ENCODE results near the gene CACNA2D4. TPM values are rescaled to one million over a fixed set of nuclear protein-coding genes. Genes with fewer than 3 reads are reported as not detected.

Gene CACNA2D4
- total RNA-seq, 4 donors from 2014 or later, result 0.84 to 3.8 (median 3.4) TPM

DNA sequence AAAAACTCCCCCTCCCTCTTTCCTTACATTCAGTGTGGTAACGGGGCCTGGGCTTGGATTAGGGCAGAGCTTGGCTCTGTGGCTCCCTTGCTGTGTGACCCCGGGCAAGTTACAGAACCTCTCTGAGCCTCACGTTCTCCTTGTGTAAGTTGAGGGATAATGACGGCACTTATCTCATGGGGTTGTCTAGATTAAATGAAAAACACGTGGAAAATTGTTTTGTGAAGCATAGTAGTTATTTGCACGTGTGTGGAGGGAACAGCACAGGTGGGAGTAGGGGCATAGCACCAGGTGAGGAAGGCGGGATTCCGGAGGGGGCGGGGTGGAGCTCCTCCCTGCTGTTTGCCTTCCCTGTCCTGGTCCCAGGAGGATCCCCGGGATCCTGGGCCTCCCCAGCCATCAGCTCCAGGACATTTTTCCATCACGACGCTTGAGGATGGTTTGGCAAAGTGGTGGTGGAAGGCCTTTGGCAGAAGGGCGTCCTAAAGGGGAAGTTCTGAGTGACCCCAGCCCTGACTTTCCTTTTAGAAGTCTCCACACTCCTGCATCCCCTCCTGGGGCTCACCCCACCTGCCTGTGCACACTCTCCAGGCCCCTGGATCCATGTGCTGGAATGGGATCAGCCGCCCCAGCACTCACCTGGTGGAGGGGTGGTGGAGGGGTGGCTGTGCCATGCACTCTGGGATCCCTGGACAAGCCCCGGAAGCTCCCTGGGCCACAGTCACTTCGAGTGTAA, 75.4 kb downstream of the CACNA2D4 start:
- intact Hi-C loops (cut with DNase I), result no loop called here
- 76% methylated on average over 15 of the region's 16 CpGs for WGBS

DNA sequence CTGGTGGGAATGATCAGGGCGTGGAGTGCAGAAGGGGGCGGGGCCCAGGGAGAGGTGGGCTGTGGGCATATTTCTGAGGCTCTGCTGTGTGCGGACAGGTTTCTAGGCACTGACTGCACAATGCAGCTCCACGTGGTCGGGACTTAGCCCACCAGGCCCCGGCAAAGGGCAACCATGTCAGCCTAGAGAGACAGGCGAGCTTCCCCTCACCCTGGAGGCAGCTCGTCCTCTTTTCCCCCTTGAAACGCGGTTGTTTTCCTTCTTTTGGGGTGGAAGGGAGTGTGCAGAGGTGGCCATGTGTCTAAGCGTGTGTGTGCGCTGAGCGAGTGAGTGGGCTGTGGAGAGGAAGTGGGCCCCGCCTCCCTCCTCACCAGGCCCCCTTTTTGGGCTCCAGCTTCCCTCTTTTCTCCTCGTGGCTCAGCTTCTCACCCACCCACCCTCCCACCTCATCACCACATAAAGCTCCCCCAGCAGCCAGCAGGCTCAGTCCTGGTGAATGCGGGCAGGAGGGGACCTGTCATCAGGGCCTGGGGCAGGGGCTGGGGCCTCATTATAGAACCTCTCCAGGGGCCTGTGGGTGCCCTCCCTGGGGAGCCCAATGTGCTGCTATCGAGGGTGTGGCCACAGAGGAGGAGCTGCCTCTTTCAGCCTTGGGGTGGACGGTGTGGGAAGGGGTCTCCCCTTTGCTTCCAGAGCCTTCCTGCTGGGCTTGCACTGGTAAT, 76.1 kb downstream of the CACNA2D4 start:
- Histone ChIP-seq H3K27ac (replicated peaks in 1 of 4) (no peak overlapping the region), H3K36me3 (no peaks in the 10 kb centered on the region), H3K27me3 (peaks cover 0 to 30% (median 0%) of the 10 kb centered on the region in 4 donors), H3K4me1 (no peaks in the 10 kb centered on the region), H3K4me3 (no peak overlapping the region), H3K9me3 (no peaks in the 10 kb centered on the region)
- 71% methylated on average over 16 of the region's 18 CpGs for WGBS
- no peak for DNase-seq (ENCODE audit: extremely low spot score)
- TF ChIP-seq POLR2A (IDR thresholded peaks at IDR 0.05; ENCODE audit: low read depth) (no peak), EP300 (IDR thresholded peaks at IDR 0.05) (no peak), POLR2AphosphoS5 (IDR thresholded peaks at IDR 0.05) (no peak)
- TF ChIP-seq, protein P1, sequence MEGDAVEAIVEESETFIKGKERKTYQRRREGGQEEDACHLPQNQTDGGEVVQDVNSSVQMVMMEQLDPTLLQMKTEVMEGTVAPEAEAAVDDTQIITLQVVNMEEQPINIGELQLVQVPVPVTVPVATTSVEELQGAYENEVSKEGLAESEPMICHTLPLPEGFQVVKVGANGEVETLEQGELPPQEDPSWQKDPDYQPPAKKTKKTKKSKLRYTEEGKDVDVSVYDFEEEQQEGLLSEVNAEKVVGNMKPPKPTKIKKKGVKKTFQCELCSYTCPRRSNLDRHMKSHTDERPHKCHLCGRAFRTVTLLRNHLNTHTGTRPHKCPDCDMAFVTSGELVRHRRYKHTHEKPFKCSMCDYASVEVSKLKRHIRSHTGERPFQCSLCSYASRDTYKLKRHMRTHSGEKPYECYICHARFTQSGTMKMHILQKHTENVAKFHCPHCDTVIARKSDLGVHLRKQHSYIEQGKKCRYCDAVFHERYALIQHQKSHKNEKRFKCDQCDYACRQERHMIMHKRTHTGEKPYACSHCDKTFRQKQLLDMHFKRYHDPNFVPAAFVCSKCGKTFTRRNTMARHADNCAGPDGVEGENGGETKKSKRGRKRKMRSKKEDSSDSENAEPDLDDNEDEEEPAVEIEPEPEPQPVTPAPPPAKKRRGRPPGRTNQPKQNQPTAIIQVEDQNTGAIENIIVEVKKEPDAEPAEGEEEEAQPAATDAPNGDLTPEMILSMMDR (IDR thresholded peaks at IDR 0.05), result no peak
- intact Hi-C loops (cut with DNase I), result no loop called here

More for the DNA sequence above, 75.4 kb downstream of the CACNA2D4 start:
- no peak for DNase-seq (ENCODE audit: extremely low spot score)
- Histone ChIP-seq H3K27me3 (peaks cover 0 to 30% (median 0%) of the 10 kb centered on the region in 4 donors), H3K36me3 (no peaks in the 10 kb centered on the region), H3K4me3 (no peak overlapping the region), H3K27ac (replicated peaks in 1 of 4) (no peak overlapping the region), H3K4me1 (no peaks in the 10 kb centered on the region), H3K9me3 (no peaks in the 10 kb centered on the region)
- TF ChIP-seq POLR2A (IDR thresholded peaks at IDR 0.05; ENCODE audit: low read depth) (no peak), POLR2AphosphoS5 (IDR thresholded peaks at IDR 0.05) (no peak), EP300 (IDR thresholded peaks at IDR 0.05) (no peak)
- TF ChIP-seq, protein P1 (IDR thresholded peaks at IDR 0.05), result no peak

DNA sequence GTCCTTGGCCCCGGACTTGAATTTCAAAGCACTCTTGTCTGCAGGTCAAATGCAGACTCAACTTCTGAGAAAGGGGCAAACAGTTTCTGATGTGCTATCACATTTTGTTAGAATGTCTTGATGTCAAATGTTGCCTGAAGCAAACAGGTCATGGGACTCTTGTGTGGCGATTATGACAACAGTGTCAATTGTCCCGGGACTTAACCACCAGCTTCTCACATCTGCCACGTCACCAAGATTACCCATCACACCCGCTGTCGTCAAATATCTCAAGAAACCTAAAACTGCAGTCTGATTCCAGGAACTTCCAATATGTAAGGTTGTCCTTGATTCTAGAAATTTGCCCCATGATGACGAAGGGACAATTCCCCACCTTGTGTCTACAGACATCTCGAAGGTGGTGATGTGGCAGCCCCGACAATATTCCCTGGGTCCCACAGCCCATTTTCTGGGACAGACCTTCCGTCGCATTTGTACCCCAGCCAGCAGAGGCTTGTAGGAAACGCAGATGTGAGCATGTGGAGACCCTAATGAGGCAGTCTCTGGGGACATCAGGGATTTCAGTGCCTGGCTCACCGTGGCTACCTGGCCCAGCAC, 76.8 kb downstream of the CACNA2D4 start:
- H3K27ac ChIP-seq (replicated peaks in 1 of 4), result no peak overlapping the region
- TF ChIP-seq POLR2A (IDR thresholded peaks at IDR 0.05; ENCODE audit: low read depth) (no peak), EP300 (IDR thresholded peaks at IDR 0.05) (no peak), POLR2AphosphoS5 (IDR thresholded peaks at IDR 0.05) (no peak)
- TF ChIP-seq, protein P1 (IDR thresholded peaks at IDR 0.05), result no peak
- 89% methylated on average over 12 of the region's 13 CpGs for WGBS
- H3K36me3 ChIP-seq, result no peaks in the 10 kb centered on the region
- peaks cover 0 to 31% (median 0%) of the 10 kb centered on the region in 4 donors for H3K27me3 ChIP-seq
- intact Hi-C loops (cut with DNase I), result no loop called here
- no peaks in the 10 kb centered on the region for H3K4me1 ChIP-seq
- DNase-seq (ENCODE audit: extremely low spot score), result no peak
- H3K9me3 ChIP-seq, result no peaks in the 10 kb centered on the region
- no peak overlapping the region for H3K4me3 ChIP-seq

DNA sequence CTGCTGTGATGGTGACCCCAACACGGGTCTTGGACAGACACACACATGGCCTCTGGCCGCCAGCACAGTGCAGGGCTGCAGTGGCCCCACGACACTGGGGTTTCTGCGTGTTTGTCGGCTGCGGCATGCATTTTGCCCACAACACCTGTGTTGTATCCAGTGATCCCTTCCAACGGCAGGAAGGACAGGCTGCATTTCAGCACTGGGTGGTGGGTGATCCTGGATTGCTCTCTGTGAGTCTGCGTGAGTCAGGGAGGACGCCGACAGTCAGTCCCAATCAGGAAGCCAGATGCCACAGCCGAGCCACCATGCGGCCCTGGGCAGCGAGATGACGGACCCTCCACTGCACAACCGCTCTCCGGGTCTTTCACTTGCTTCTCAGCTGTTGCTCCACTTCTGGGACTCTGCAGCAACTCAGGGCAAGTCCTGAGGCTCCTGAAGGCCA, 77.4 kb downstream of the CACNA2D4 start:
- H3K27me3 ChIP-seq, result peaks cover 0 to 38% (median 0%) of the 10 kb centered on the region in 4 donors
- no peaks in the 10 kb centered on the region for H3K36me3 ChIP-seq
- DNase-seq (ENCODE audit: extremely low spot score), result no peak
- WGBS, result 80% methylated on average over 3 of the region's 16 CpGs
- intact Hi-C loops (cut with DNase I), result no loop called here
- H3K9me3 ChIP-seq, result no peaks in the 10 kb centered on the region
- TF ChIP-seq EP300 (IDR thresholded peaks at IDR 0.05), result no peak
- TF ChIP-seq, protein P1 (IDR thresholded peaks at IDR 0.05), result no peak
- no peak for TF ChIP-seq POLR2A (IDR thresholded peaks at IDR 0.05; ENCODE audit: low read depth)
- TF ChIP-seq POLR2AphosphoS5 (IDR thresholded peaks at IDR 0.05), result no peak
- H3K27ac ChIP-seq (replicated peaks in 1 of 4), result no peak overlapping the region
- H3K4me3 ChIP-seq, result no peak overlapping the region
- H3K4me1 ChIP-seq, result no peaks in the 10 kb centered on the region

Data from esophagus muscularis mucosa (tissue), 4 donors.